ENCODE measurements around the gene RHEBL1.
"Not testable (repeated sequence)": the region's sequence is repeated elsewhere in the genome, so short reads cannot be mapped to it uniquely, and the experiment has no call there.

Gene RHEBL1

GRCh38 chr12:49089821-49090773 is 20.3 kb upstream of the RHEBL1 start:
- DNase-seq (ENCODE audit: low read depth, low spot score) = no peak

GRCh38 chr12:49088932-49089330 is 19.2 kb upstream of the RHEBL1 start:
- no peak for DNase-seq (ENCODE audit: low read depth, low spot score)

- DNase-seq (ENCODE audit: low read depth, low spot score) = peak; percentile 64
These were observed 18.6 kb upstream of the RHEBL1 start for GRCh38 chr12:49088150-49088931.

GRCh38 chr12:49086116-49086515 is 16.3 kb upstream of the RHEBL1 start:
- DNase-seq (ENCODE audit: low read depth, low spot score) = no peak

- no peak for DNase-seq (ENCODE audit: low read depth, low spot score)
These were observed 14.7 kb upstream of the RHEBL1 start for GRCh38 chr12:49084438-49084837.

GRCh38 chr12:49079793-49080192 is 10.0 kb upstream of the RHEBL1 start:
- no peak for DNase-seq (ENCODE audit: low read depth, low spot score)

GRCh38 chr12:49070971-49071370 is 1.2 kb upstream of the RHEBL1 start:
- no peak for DNase-seq (ENCODE audit: low read depth, low spot score)

- DNase-seq (ENCODE audit: low read depth, low spot score) = no peak
These were observed 786 bp downstream of the RHEBL1 start for GRCh38 chr12:49068879-49069506.

- no peak for DNase-seq (ENCODE audit: low read depth, low spot score)
These were observed 3.7 kb downstream of the RHEBL1 start for GRCh38 chr12:49066120-49066519.

- DNase-seq (ENCODE audit: low read depth, low spot score) = no peak
These were observed 5.0 kb downstream of the RHEBL1 start for GRCh38 chr12:49064767-49065152.

GRCh38 chr12:49061916-49062315 is 7.9 kb downstream of the RHEBL1 start:
- not testable (repeated sequence) for DNase-seq (ENCODE audit: low read depth, low spot score)

- no peak for DNase-seq (ENCODE audit: low read depth, low spot score)
These were observed 8.6 kb downstream of the RHEBL1 start for GRCh38 chr12:49061157-49061650.

GRCh38 chr12:49060237-49061156 is 9.3 kb downstream of the RHEBL1 start, which contains the start of gene KMT2D:
Gene KMT2D (minus strand): TSS chr12:49060794. CDS start chr12:49055324, 5,470 bp downstream.
- peak; percentile 85 for DNase-seq (ENCODE audit: low read depth, low spot score)

- no peak for DNase-seq (ENCODE audit: low read depth, low spot score)
These were observed 10.2 kb downstream of the RHEBL1 start for GRCh38 chr12:49059299-49060171.

GRCh38 chr12:49059045-49059298 is 10.8 kb downstream of the RHEBL1 start:
- DNase-seq (ENCODE audit: low read depth, low spot score) = no peak

- DNase-seq (ENCODE audit: low read depth, low spot score) = no peak
These were observed 11.3 kb downstream of the RHEBL1 start for GRCh38 chr12:49058366-49059044.

GRCh38 chr12:49057888-49058287 is 11.9 kb downstream of the RHEBL1 start:
- DNase-seq (ENCODE audit: low read depth, low spot score) = no peak

- no peak for DNase-seq (ENCODE audit: low read depth, low spot score)
These were observed 13.6 kb downstream of the RHEBL1 start for GRCh38 chr12:49055978-49056754.

- DNase-seq (ENCODE audit: low read depth, low spot score) = no peak
These were observed 14.7 kb downstream of the RHEBL1 start for GRCh38 chr12:49055092-49055491.

Data from smooth muscle cell of the brain vasculature (primary cell).